Measurements from ENCODE around the gene MRPL17.

DNA sequence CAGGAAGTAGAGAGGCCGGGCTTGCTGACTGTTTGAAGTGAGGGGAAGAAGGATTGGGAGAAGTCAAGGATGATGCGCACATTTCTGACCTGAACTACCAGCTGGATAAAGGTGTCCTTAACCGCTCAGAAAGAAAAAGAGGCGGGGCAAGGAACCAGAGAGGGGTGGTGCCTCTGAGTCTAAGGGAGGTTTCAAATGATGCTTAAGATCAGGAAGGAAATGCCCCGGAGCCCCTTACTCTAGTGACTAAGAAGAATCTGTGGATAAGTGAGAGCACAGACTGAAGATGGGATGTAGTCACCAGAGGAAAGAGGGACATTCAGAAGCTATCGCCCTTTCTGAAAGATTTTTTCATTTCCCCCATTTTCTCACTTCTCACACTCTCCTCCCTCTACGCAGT lies 40.2 kb downstream of the MRPL17 start:
- no peak for TF ChIP-seq EZH2 (IDR thresholded peaks at IDR 0.05; ENCODE audit: borderline replicate concordance, low read length)
- TF ChIP-seq, protein P1, sequence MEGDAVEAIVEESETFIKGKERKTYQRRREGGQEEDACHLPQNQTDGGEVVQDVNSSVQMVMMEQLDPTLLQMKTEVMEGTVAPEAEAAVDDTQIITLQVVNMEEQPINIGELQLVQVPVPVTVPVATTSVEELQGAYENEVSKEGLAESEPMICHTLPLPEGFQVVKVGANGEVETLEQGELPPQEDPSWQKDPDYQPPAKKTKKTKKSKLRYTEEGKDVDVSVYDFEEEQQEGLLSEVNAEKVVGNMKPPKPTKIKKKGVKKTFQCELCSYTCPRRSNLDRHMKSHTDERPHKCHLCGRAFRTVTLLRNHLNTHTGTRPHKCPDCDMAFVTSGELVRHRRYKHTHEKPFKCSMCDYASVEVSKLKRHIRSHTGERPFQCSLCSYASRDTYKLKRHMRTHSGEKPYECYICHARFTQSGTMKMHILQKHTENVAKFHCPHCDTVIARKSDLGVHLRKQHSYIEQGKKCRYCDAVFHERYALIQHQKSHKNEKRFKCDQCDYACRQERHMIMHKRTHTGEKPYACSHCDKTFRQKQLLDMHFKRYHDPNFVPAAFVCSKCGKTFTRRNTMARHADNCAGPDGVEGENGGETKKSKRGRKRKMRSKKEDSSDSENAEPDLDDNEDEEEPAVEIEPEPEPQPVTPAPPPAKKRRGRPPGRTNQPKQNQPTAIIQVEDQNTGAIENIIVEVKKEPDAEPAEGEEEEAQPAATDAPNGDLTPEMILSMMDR (IDR thresholded peaks at IDR 0.05; ENCODE audit: low read length), result no peak
